Esophagus muscularis mucosa (tissue), 4 donors: ENCODE results near the gene PPTC7. TPM values are rescaled to one million over a fixed set of nuclear protein-coding genes. Genes with fewer than 3 reads are reported as not detected.
A peak's percentile ranks its signal among the peaks of the same experiment; 100 is the strongest.
"Not testable (repeated sequence)": the region's sequence is repeated elsewhere in the genome, so short reads cannot be mapped to it uniquely, and the experiment has no call there.

Experiments
- DNase-seq: peaks from one replicate; pipeline ENCODE4 v3.0.0-alpha.2; 2017; ENCODE audit errors: extremely low spot score
- H3K27ac ChIP-seq, 4 donors: fragments of 200-600 bp; sonication (generic); replicated peaks in 1 of 4; 1 replicate in 3 of 4; 2 replicates in 1 of 4; pipeline ENCODE4 v1.5.1; 2016 to 2019; ENCODE audit warnings: mild to moderate bottlenecking in 1 of 4
- H3K27me3 ChIP-seq, 4 donors: fragments of 200-600 bp; sonication (generic); one replicate each; pipeline versions ENCODE4 v1.5.1 to v1.6.0; 2016 to 2019
- H3K36me3 ChIP-seq, 4 donors: fragments of 200-600 bp; sonication (generic); one replicate each; pipeline ENCODE4 v1.5.1; 2016 to 2019
- H3K4me1 ChIP-seq, 4 donors: fragments of 200-600 bp; sonication (generic); one replicate each; pipeline ENCODE4 v1.5.1; 2016 to 2019
- H3K4me3 ChIP-seq, 4 donors: fragments of 200-600 bp; sonication (generic); 1 replicate in 2 of 4; 2 replicates in 2 of 4; pipeline ENCODE4 v1.5.1; 2016 to 2019; ENCODE audit warnings: mild to moderate bottlenecking in 4 of 4, moderate library complexity in 1 of 4
- H3K9me3 ChIP-seq, 4 donors: fragments of 200-600 bp; sonication (generic); 1 replicate in 3 of 4; 2 replicates in 1 of 4; pipeline ENCODE4 v1.5.1; 2016 to 2019
- EP300 ChIP-seq: sonication (generic); formaldehyde crosslinking; IDR thresholded peaks from one replicate; pipeline ENCODE4 v1.6.1; 2017; ENCODE audit warnings: antibody characterized with exemption
- POLR2A ChIP-seq: fragments of 450-650 bp; IDR thresholded peaks from one replicate; pipeline ENCODE4 v1.6.1; 2017; ENCODE audit warnings: antibody characterized with exemption, moderate library complexity, mild to moderate bottlenecking, low read depth
- POLR2AphosphoS5 ChIP-seq, 2 donors: sonication (generic); formaldehyde crosslinking; IDR thresholded peaks; one replicate each; pipeline ENCODE4 v1.6.1; 2017; ENCODE audit warnings: antibody characterized with exemption in 2 of 2
- WGBS: methylation state at CpG from one replicate; pipeline ENCODE4 v1.1.5; 2018; 5-methylcytosine and 5-hydroxymethylcytosine counted together
- intact Hi-C: fragments of 100-400 bp; cut with DNase I; formaldehyde crosslinking; loops from one replicate; pipeline ENCODE4 v1.15.1; 2023
- total RNA-seq, 4 donors: library from RNA; depleted of rRNA; stranded (reverse); fragments of >200 nt; gene quantifications; one replicate each; pipeline versions ENCODE4 v1.1.0 to v1.2.1, GENCODE V29; 2016
- TF ChIP-seq, protein P1 (sequence below), 3 experiments: fragments of 200-600 bp in 2 of 3; fragments of 450-650 bp in 1 of 3; sonication (generic) in 2 of 3; IDR thresholded peaks; one replicate each; pipeline ENCODE4 v1.5.1; 2017 to 2019; ENCODE audit warnings: antibody characterized with exemption in 3 of 3, mild to moderate bottlenecking in 2 of 3, moderate library complexity in 1 of 3

Gene PPTC7
- total RNA-seq, 4 donors from 2014 or later: 36.6 to 55.6 (median 53.2) TPM

DNA sequence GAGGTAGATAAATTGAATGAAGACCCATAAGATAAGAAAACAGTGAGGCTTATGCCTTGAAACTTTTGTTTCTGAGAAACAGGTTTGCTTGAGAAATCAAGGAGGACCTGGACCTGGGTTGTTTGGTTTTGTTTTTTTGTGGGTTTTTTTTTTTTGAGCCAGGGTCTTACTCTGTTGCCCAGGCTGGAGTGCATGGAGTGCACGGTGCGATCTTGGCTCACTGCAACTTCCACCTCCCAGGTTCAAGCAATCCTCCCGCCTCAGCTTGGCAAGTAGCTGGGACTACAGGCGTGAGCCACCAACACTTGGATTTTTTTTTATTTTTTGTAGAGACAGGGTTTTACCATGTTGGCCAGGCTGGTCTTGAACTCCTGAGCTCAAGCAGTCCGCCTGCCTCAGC is 9.0 kb upstream of the PPTC7 start:
- 92% methylated on average over 5 of the region's 5 CpGs for WGBS
- no peaks in the 10 kb centered on the region for H3K9me3 ChIP-seq
- no peaks in the 10 kb centered on the region for H3K36me3 ChIP-seq
- H3K4me1 ChIP-seq: peaks cover 10 to 21% (median 17%) of the 10 kb centered on the region in 4 donors
- TF ChIP-seq, protein P1, sequence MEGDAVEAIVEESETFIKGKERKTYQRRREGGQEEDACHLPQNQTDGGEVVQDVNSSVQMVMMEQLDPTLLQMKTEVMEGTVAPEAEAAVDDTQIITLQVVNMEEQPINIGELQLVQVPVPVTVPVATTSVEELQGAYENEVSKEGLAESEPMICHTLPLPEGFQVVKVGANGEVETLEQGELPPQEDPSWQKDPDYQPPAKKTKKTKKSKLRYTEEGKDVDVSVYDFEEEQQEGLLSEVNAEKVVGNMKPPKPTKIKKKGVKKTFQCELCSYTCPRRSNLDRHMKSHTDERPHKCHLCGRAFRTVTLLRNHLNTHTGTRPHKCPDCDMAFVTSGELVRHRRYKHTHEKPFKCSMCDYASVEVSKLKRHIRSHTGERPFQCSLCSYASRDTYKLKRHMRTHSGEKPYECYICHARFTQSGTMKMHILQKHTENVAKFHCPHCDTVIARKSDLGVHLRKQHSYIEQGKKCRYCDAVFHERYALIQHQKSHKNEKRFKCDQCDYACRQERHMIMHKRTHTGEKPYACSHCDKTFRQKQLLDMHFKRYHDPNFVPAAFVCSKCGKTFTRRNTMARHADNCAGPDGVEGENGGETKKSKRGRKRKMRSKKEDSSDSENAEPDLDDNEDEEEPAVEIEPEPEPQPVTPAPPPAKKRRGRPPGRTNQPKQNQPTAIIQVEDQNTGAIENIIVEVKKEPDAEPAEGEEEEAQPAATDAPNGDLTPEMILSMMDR (IDR thresholded peaks at IDR 0.05): no peak
- TF ChIP-seq POLR2AphosphoS5 (IDR thresholded peaks at IDR 0.05): no peak
- TF ChIP-seq EP300: no peak
- no peak for TF ChIP-seq POLR2A
- intact Hi-C loops: no loop called here
- no peak overlapping the region for H3K4me3 ChIP-seq
- DNase-seq: no peak
- no peak overlapping the region for H3K27ac ChIP-seq
- no peaks in the 10 kb centered on the region for H3K27me3 ChIP-seq

DNA sequence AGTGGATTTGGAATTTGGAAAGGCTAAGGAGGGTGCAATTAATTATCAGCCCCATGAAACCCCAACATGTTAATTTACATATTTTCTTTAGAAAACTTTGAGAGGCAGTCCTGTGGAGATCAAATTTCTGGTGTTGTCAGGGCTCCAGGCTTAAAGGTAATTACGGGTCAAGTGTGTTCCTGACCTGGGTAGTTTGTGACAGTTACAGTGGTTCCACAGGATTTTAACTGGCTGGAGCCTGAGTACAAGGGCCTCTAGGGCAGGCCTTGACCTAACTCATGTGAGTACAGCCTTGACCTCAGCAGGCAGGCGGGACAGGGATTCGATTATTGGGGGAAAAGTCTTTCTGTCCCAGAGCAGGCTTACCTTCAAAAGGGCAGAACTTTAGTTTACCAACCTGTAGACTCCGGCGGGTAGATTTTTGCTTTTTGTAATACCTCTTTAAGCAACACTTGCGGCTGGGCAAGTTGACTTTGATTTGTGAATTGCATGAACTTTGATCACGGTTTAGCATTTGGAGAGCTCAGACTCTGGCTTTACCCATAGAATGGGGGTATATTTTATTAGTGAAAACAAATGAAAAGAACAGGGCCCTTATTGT is 8.4 kb upstream of the PPTC7 start:
- WGBS: 87% methylated on average over 7 of the region's 7 CpGs
- no peaks in the 10 kb centered on the region for H3K9me3 ChIP-seq
- no peak for DNase-seq
- intact Hi-C loops: no loop called here
- no peaks in the 10 kb centered on the region for H3K27me3 ChIP-seq
- peaks cover 10 to 23% (median 20%) of the 10 kb centered on the region in 4 donors for H3K4me1 ChIP-seq
- H3K4me3 ChIP-seq: no peak overlapping the region
- peak overlapping the region; percentile 58 to 71 (median 70) for H3K27ac ChIP-seq
- no peak for TF ChIP-seq POLR2A
- TF ChIP-seq, protein P1 (IDR thresholded peaks at IDR 0.05): no peak
- TF ChIP-seq POLR2AphosphoS5 (IDR thresholded peaks at IDR 0.05): no peak
- TF ChIP-seq EP300: no peak
- H3K36me3 ChIP-seq: no peaks in the 10 kb centered on the region

DNA sequence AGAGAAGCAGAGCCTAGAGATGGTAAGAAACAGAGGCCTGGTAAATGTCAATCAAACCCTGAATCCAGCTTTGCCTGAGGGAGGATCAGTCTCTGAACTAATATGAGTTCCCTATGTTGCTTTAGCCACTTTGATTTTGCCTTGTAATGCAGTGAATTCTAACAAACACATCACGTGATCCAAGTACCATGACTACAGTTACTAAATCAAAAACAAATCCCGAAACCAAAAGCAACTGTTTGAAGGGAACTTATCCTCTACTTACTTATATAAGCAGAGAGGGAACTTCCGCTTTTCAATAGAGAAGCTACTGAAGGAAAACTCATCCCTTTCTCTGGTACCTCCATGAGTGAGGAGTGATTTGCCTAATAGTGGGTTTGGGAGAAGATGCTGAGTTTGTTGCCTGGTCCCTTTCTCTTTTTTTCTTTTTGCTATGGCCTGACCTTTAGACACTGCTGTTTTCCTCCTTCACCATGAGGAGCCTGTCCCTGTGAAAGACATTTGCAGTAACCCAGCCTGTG is 7.7 kb upstream of the PPTC7 start:
- Histone ChIP-seq H3K27ac (peak overlapping the region; percentile 58 to 71 (median 70)), H3K36me3 (no peaks in the 10 kb centered on the region), H3K4me3 (no peak overlapping the region), H3K27me3 (no peaks in the 10 kb centered on the region), H3K4me1 (peaks cover 12 to 30% (median 26%) of the 10 kb centered on the region in 4 donors), H3K9me3 (no peaks in the 10 kb centered on the region)
- intact Hi-C loops: no loop called here
- 24% methylated on average over 3 of the region's 3 CpGs for WGBS
- no peak for TF ChIP-seq POLR2A
- TF ChIP-seq POLR2AphosphoS5 (IDR thresholded peaks at IDR 0.05): peak in 1 of 2 donors; percentile 23
- no peak for TF ChIP-seq EP300
- TF ChIP-seq, protein P1 (IDR thresholded peaks at IDR 0.05): no peak
- no peak for DNase-seq

DNA sequence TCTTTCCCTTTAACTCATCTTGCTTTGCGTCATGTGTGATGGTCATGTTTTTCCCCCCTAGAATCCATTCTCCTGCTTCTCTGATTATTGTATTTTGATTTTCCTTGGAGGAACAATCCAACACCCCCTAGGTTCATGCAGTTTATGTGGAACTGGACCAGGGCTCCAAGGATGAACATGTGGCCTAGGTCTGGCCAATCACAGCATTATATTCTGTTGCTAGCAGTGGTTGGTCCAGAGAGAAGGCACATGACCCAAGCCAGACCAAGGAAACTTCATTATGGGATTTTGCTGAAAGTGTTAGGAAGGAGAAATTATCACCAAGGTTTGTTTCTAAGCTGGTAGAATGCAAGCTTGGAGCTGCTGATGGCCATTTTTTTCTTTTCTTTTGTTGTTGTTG is 6.9 kb upstream of the PPTC7 start:
- Histone ChIP-seq H3K4me3 (no peak overlapping the region), H3K27ac (peak overlapping the region; percentile 58 to 71 (median 70)), H3K36me3 (no peaks in the 10 kb centered on the region), H3K9me3 (no peaks in the 10 kb centered on the region), H3K4me1 (peaks cover 20 to 38% (median 34%) of the 10 kb centered on the region in 4 donors), H3K27me3 (no peaks in the 10 kb centered on the region)
- no peak for DNase-seq
- intact Hi-C loops: no loop called here
- WGBS: 87% methylated on average over 1 of the region's 1 CpG
- TF ChIP-seq POLR2AphosphoS5 (IDR thresholded peaks at IDR 0.05) (no peak), POLR2A (no peak), EP300 (no peak)
- TF ChIP-seq, protein P1 (IDR thresholded peaks at IDR 0.05): no peak

DNA sequence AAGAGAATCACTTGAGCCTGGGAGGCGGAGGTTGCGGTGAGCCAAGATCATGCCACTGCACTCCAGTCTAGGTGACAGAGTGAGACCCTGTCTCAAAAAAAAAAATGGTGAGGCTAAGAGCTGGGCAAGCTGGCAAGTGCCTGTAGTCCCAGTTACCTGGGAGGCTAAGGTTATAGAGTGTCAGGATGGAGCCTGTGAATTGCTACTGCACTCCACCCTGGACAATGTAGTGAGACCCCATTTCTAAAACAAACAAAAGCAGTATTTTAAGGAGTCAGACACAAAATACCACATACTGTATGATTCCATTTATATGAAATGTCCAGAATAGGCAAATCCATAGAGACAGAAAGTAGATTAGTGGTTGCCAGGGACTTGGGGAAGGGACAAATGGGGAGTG is 4.0 kb upstream of the PPTC7 start:
- DNase-seq, H3K4me3 ChIP-seq, intact Hi-C loops, H3K36me3 ChIP-seq, H3K27me3 ChIP-seq, H3K9me3 ChIP-seq: not testable (repeated sequence)
- peaks cover 38 to 54% (median 52%) of the 10 kb centered on the region in 4 donors for H3K4me1 ChIP-seq
- WGBS: 100% methylated on average over 2 of the region's 2 CpGs
- peak overlapping the region; percentile 96 to 98 (median 96) for H3K27ac ChIP-seq
